HepG2 (cell line): ENCODE results near the gene UMOD. TPM values are rescaled to one million over a fixed set of nuclear protein-coding genes. Genes with fewer than 3 reads are reported as not detected.

ENCODE experiments used
- ATAC-seq: fragments of 200-7000 bp; cut with Tn5 transposase; 3 replicates; pipeline ENCODE4 v1.9.1; 2020; ENCODE audit warnings: mild to moderate bottlenecking, moderate library complexity
- BruUV-seq: library from RNA; stranded (reverse); fragments of 400-500 nt; replicated peaks from 2 replicates; lab custom pipeline; 2021; lab: Mats Ljungman, UMichigan
- CTCF ChIA-PET: fragments of 300-600 bp; formaldehyde crosslinking; extraction: SDS; loops from one replicate; lab custom pipeline; 2021; ENCODE audit warnings: low total read pairs, inconsistent platforms, low intra/inter-chr PET ratio; lab: Yijun Ruan, JAX
- POLR2A ChIA-PET: fragments of 350-600 bp; sonication (Branson Sonifier 250); formaldehyde crosslinking; loops from one replicate; lab custom pipeline; 2020; ENCODE audit warnings: antibody characterized with exemption, inconsistent platforms; lab: Yijun Ruan, JAX
- DNase-seq: peaks from one replicate; pipeline ENCODE4 v3.0.0-alpha.2; 2015; ENCODE audit warnings: low spot score
- FAIRE-seq: peaks from 3 replicates; lab custom pipeline; 2011; peaks lifted over from hg19 to GRCh38; lab: Jason Lieb, UNC
- H2AFZ ChIP-seq: one replicate; pipeline ENCODE4 v1.6.1; 2011; ENCODE audit warnings: low read length, inconsistent platforms
- H3K27ac ChIP-seq: fragments of 300-600 bp; 3 replicates; pipeline ENCODE4 v1.8.0; 2011; ENCODE audit warnings: mixed run types, mild to moderate bottlenecking, mixed read lengths, low read length, inconsistent platforms; ENCODE audit not compliant: insufficient read depth; ENCODE audit errors: extremely low read length
- H3K27me3 ChIP-seq, 2 experiments: fragments of 200-600 bp in 1 of 2; 2 replicates in 1 of 2; 3 replicates in 1 of 2; pipeline versions ENCODE4 v1.6.0 to v1.8.0; 2011; ENCODE audit warnings: low read length in 2 of 2, mild to moderate bottlenecking in 2 of 2, moderate library complexity in 2 of 2, inconsistent platforms in 1 of 2; ENCODE audit not compliant: insufficient read depth in 2 of 2, control insufficient read depth in 1 of 2
- H3K36me3 ChIP-seq, 2 experiments: fragments of 200-600 bp in 1 of 2; replicated peaks in 1 of 2; 2 replicates in 1 of 2; 3 replicates in 1 of 2; pipeline versions ENCODE4 v1.5.1 to v1.8.0; 2011; ENCODE audit warnings: low read length in 2 of 2, inconsistent platforms in 1 of 2; ENCODE audit not compliant: insufficient read depth in 2 of 2, control insufficient read depth in 1 of 2
- H3K4me1 ChIP-seq: 2 replicates; pipeline ENCODE4 v1.5.1; 2012; ENCODE audit warnings: low read length, inconsistent platforms; ENCODE audit not compliant: insufficient read depth
- H3K4me2 ChIP-seq: 2 replicates; pipeline ENCODE4 v1.6.0; 2011; ENCODE audit warnings: low read depth, low read length, inconsistent platforms
- H3K4me3 ChIP-seq, 3 experiments: fragments of 200-600 bp in 1 of 3; sonication (generic), shearing (Covaris generic) in 1 of 3; replicated peaks in 1 of 3; 2 replicates each; pipeline ENCODE4 v1.5.1; 2011 to 2016; ENCODE audit warnings: low read length in 3 of 3, inconsistent platforms in 2 of 3, low read depth in 2 of 3, mild to moderate bottlenecking in 2 of 3, control low read depth in 1 of 3, mixed read lengths in 1 of 3; ENCODE audit not compliant: insufficient read depth in 1 of 3
- H3K79me2 ChIP-seq: one replicate; pipeline ENCODE4 v1.6.1; 2011; ENCODE audit warnings: low read length, inconsistent platforms; ENCODE audit not compliant: insufficient read depth
- H3K9ac ChIP-seq: 2 replicates; pipeline ENCODE4 v1.6.0; 2011; ENCODE audit warnings: mild to moderate bottlenecking, low read depth, low read length, inconsistent platforms; ENCODE audit not compliant: insufficient read depth
- H3K9me3 ChIP-seq: 2 replicates; pipeline ENCODE4 v1.5.1; 2012; ENCODE audit warnings: mild to moderate bottlenecking, low read length
- H4K20me1 ChIP-seq: 2 replicates; pipeline ENCODE4 v1.6.0; 2011; ENCODE audit warnings: inconsistent platforms, mild to moderate bottlenecking, low read length, moderate library complexity; ENCODE audit not compliant: insufficient read depth
- IKZF4 ChIP-seq: sonication (generic); formaldehyde crosslinking; IDR thresholded peaks from 2 replicates; pipeline ENCODE4 v1.5.1; 2020; ENCODE audit warnings: borderline replicate concordance, mild to moderate bottlenecking, low read depth, missing genetic modification reagents; ENCODE audit errors: not compliant biosample characterization
- KMT2B ChIP-seq: IDR thresholded peaks from 2 replicates; pipeline ENCODE4 v1.6.1; 2016; ENCODE audit warnings: missing genetic modification reagents, missing compliant biosample characterization
- NFE2L1 ChIP-seq: sonication (generic); formaldehyde crosslinking; IDR thresholded peaks from 2 replicates; pipeline ENCODE4 v1.4.0; 2020; ENCODE audit warnings: missing genetic modification reagents, mild to moderate bottlenecking, borderline replicate concordance
- NKX3-1 ChIP-seq: sonication (generic); formaldehyde crosslinking; IDR thresholded peaks from 2 replicates; pipeline ENCODE4 v1.5.0; 2020; ENCODE audit warnings: missing genetic modification reagents
- SCMH1 ChIP-seq: sonication (generic); formaldehyde crosslinking; IDR thresholded peaks from 2 replicates; pipeline ENCODE4 v1.9.0; 2021; ENCODE audit warnings: missing genetic modification reagents, mild to moderate bottlenecking, borderline replicate concordance
- ZNF331 ChIP-seq: sonication (generic); formaldehyde crosslinking; IDR thresholded peaks from 2 replicates; pipeline ENCODE4 v1.4.0; 2020; ENCODE audit warnings: missing genetic modification reagents
- ZNF367 ChIP-seq: sonication (generic); formaldehyde crosslinking; IDR thresholded peaks from 2 replicates; pipeline ENCODE4 v1.4.0; 2020; ENCODE audit warnings: missing genetic modification reagents, borderline replicate concordance
- ZNF607 ChIP-seq: sonication (generic); formaldehyde crosslinking; IDR thresholded peaks from 2 replicates; pipeline ENCODE4 v1.5.1; 2020; ENCODE audit warnings: missing genetic modification reagents, mild to moderate bottlenecking, borderline replicate concordance
- ZNF773 ChIP-seq: sonication (generic); formaldehyde crosslinking; IDR thresholded peaks from 2 replicates; pipeline ENCODE4 v1.4.0; 2020; ENCODE audit warnings: missing genetic modification reagents, borderline replicate concordance
- WGBS: methylation state at CpG from one replicate; pipeline ENCODE4 v1.1.6; 2017; ENCODE audit warnings: low lambda C conversion rate; 5-methylcytosine and 5-hydroxymethylcytosine counted together
- in situ Hi-C: cut with HindIII; loops from 2 replicates; pipeline ENCODE4 v1.10.0; 2017; ENCODE audit warnings: low pct_unique_long_range_greater_than_20kb; ENCODE audit not compliant: extremely low pct_ligation_motif_present
- intact Hi-C: fragments of 100-400 bp; cut with micrococcal nuclease; formaldehyde crosslinking; loops from one replicate; pipeline ENCODE4 v1.10.0; 2022; ENCODE audit not compliant: unreplicated experiment
- polyA plus RNA-seq, 8 experiments: library from polyadenylated mRNA; depleted of rRNA in 3 of 8; stranded (reverse) in 7 of 8; unstranded in 1 of 8; fragments of >200 nt; fragmentation: Illumina TruSeq in 4 of 8; extraction: Trizol in 4 of 8; gene quantifications; 2 replicates each; pipeline versions ENCODE4 v1.2.1 to v1.2.3, GENCODE V29; 2011 to 2016; ENCODE audit warnings: low read depth in 4 of 8, missing spikeins in 1 of 8, mixed read lengths in 1 of 8; ENCODE audit not compliant: insufficient read depth in 1 of 8
- total RNA-seq, 5 experiments: library from RNA; depleted of rRNA; stranded (reverse); fragments of >200 nt; fragmentation: Illumina TruSeq; extraction: Trizol; gene quantifications; 2 replicates each; pipeline ENCODE4 v1.2.3, GENCODE V29; 2016; ENCODE audit warnings: low read depth in 1 of 5
- TF ChIP-seq, protein P1 (sequence below): conservative IDR thresholded peaks from 2 replicates; pipeline ENCODE4 v1.6.1; 2018; ENCODE audit warnings: missing genetic modification reagents
- TF ChIP-seq, protein P2 (sequence below): sonication (generic); formaldehyde crosslinking; IDR thresholded peaks from 2 replicates; pipeline ENCODE4 v1.4.0; 2020; ENCODE audit warnings: missing genetic modification reagents
- TF ChIP-seq, protein P3 (sequence below): sonication (generic); formaldehyde crosslinking; IDR thresholded peaks from 2 replicates; pipeline ENCODE4 v1.9.0; 2021; ENCODE audit warnings: missing genetic modification reagents, borderline replicate concordance

UMOD gene
- total and polyA plus RNA-seq, 2 of the 13 experiments (the other 11 are each of a cell fraction or from before 2014, with no cell fraction given): not detected

DNA sequence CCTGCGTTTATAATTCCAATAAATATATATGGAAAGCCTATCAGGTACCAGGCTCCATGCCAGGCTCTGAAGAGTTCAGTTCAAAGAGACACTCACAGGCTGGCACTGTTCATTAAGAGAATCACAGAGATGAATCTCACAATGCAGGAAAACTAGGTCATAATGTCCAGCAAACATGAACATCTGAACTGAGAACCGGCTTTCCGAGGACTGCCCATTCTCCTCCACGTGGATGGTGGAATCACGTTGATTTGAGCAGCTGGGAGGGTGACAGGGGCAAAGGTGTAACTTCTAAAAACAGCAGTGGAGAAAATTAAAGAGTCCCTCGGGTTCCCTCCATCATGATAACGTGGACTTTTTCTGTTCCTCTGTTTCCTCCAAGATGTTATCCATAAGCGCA lies 35.4 kb downstream of the UMOD start:
- Histone ChIP-seq H3K4me1 (no peaks in the 10 kb centered on the region), H3K27me3 (peaks cover 0 to 5% of the 10 kb centered on the region in 2 experiments; a peak in 3 of 5 replicates), H3K27ac (no peak overlapping the region), H3K36me3 (no peaks in the 10 kb centered on the region), H4K20me1 (no peaks in the 10 kb centered on the region), H2AFZ (no peak overlapping the region), H3K9ac (no peak overlapping the region), H3K4me2 (no peak overlapping the region), H3K9me3 (no peaks in the 10 kb centered on the region), H3K79me2 (no peaks in the 10 kb centered on the region), H3K4me3 (no peak overlapping the region)
- BruUV-seq: no TSS peak
- TF ChIP-seq SCMH1 (CRISPR knock-in tag) (no peak), NKX3-1 (CRISPR knock-in tag) (no peak), IKZF4 (CRISPR knock-in tag) (no peak), KMT2B (CRISPR knock-in tag) (no peak), ZNF773 (CRISPR knock-in tag) (no peak), ZNF367 (no peak), NFE2L1 (CRISPR knock-in tag) (no peak), ZNF331 (CRISPR knock-in tag) (no peak), ZNF607 (no peak)
- TF ChIP-seq, protein P1, sequence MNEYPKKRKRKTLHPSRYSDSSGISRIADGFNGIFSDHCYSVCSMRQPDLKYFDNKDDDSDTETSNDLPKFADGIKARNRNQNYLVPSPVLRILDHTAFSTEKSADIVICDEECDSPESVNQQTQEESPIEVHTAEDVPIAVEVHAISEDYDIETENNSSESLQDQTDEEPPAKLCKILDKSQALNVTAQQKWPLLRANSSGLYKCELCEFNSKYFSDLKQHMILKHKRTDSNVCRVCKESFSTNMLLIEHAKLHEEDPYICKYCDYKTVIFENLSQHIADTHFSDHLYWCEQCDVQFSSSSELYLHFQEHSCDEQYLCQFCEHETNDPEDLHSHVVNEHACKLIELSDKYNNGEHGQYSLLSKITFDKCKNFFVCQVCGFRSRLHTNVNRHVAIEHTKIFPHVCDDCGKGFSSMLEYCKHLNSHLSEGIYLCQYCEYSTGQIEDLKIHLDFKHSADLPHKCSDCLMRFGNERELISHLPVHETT (CRISPR knock-in tag): no peak
- TF ChIP-seq, protein P2, sequence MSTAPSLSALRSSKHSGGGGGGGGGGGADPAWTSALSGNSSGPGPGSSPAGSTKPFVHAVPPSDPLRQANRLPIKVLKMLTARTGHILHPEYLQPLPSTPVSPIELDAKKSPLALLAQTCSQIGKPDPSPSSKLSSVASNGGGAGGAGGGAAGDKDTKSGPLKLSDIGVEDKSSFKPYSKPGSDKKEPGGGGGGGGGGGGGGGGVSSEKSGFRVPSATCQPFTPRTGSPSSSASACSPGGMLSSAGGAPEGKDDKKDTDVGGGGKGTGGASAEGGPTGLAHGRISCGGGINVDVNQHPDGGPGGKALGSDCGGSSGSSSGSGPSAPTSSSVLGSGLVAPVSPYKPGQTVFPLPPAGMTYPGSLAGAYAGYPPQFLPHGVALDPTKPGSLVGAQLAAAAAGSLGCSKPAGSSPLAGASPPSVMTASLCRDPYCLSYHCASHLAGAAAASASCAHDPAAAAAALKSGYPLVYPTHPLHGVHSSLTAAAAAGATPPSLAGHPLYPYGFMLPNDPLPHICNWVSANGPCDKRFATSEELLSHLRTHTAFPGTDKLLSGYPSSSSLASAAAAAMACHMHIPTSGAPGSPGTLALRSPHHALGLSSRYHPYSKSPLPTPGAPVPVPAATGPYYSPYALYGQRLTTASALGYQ (CRISPR knock-in tag): no peak
- TF ChIP-seq, protein P3, sequence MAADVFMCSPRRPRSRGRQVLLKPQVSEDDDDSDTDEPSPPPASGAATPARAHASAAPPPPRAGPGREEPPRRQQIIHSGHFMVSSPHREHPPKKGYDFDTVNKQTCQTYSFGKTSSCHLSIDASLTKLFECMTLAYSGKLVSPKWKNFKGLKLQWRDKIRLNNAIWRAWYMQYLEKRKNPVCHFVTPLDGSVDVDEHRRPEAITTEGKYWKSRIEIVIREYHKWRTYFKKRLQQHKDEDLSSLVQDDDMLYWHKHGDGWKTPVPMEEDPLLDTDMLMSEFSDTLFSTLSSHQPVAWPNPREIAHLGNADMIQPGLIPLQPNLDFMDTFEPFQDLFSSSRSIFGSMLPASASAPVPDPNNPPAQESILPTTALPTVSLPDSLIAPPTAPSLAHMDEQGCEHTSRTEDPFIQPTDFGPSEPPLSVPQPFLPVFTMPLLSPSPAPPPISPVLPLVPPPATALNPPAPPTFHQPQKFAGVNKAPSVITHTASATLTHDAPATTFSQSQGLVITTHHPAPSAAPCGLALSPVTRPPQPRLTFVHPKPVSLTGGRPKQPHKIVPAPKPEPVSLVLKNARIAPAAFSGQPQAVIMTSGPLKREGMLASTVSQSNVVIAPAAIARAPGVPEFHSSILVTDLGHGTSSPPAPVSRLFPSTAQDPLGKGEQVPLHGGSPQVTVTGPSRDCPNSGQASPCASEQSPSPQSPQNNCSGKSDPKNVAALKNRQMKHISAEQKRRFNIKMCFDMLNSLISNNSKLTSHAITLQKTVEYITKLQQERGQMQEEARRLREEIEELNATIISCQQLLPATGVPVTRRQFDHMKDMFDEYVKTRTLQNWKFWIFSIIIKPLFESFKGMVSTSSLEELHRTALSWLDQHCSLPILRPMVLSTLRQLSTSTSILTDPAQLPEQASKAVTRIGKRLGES (CRISPR knock-in tag): no peak
- intact Hi-C loops: no loop called here
- DNase-seq (no peak), FAIRE-seq (no peak), ATAC-seq (no peak)
- 5% methylated on average over 8 of the region's 8 CpGs for WGBS
- POLR2A ChIA-PET: no interaction called here
- in situ Hi-C loops: loop anchor here (25.0 kb wide), 1 partner anchor 730 kb away; no protein-coding TSS in a partner anchor
- CTCF ChIA-PET: no interaction called here
